ENCODE results near the gene MOK. TPM values are rescaled to one million over a fixed set of nuclear protein-coding genes. Genes with fewer than 3 reads are reported as not detected.

The MOK gene
- total and polyA plus RNA-seq, 2 of the 4 experiments (the other 2 are of a cell fraction), result 16.8 to 48.5 TPM

GRCh38 chr14:102212356-102212755 lies 92.6 kb downstream of the MOK start:
- Histone ChIP-seq H3K27me3 (ENCODE audit: control insufficient read depth, insufficient read depth, low read length) (no peaks in the 10 kb centered on the region), H2BK120ac (ENCODE audit: low read depth, low read length) (no peak overlapping the region), H3K14ac (replicated peaks; ENCODE audit: low read depth, low read length) (no peak overlapping the region), H3K4me2 (ENCODE audit: low read depth, low read length) (no peak overlapping the region), H3K9me3 (ENCODE audit: control insufficient read depth, insufficient read depth, low read length) (no peaks in the 10 kb centered on the region), H2AK5ac (ENCODE audit: low read depth, low read length) (no peak overlapping the region), H2BK20ac (ENCODE audit: low read depth, low read length) (no peak overlapping the region), H4K91ac (ENCODE audit: insufficient read depth, low read depth, low read length) (no peak overlapping the region), H3K23ac (ENCODE audit: low read depth, low read length) (no peak overlapping the region), H3K56ac (ENCODE audit: extremely low read depth, insufficient read depth, low read length) (no peak overlapping the region), H3K4me1 (ENCODE audit: control insufficient read depth, insufficient read depth, low read length) (peaks cover 9% of the 10 kb centered on the region), H3K18ac (ENCODE audit: low read depth, low read length) (no peak overlapping the region), H3K79me1 (ENCODE audit: low read depth in 1 of 2, low read length in 2 of 2) (peaks cover 25 to 71% of the 10 kb centered on the region in 2 experiments), H2AFZ (replicated peaks; ENCODE audit: low read length, poor library complexity) (no peak overlapping the region), H3K9me1 (ENCODE audit: insufficient read depth, low read length) (peaks cover 24% of the 10 kb centered on the region), H3K4me3 (ENCODE audit: insufficient read depth, low read depth, low read length) (no peak overlapping the region), H3K36me3 (ENCODE audit: control insufficient read depth, insufficient read depth, low read length) (peaks cover 24% of the 10 kb centered on the region), H3K9ac (ENCODE audit: low read depth, low read length) (no peak overlapping the region), H4K20me1 (ENCODE audit: insufficient read depth, low read length) (peaks cover 12% of the 10 kb centered on the region), H2BK5ac (ENCODE audit: low read depth, low read length, poor library complexity, severe bottlenecking) (no peak overlapping the region), H2BK15ac (ENCODE audit: low read depth, low read length) (no peak overlapping the region), H3K4ac (ENCODE audit: low read depth, low read length) (no peak overlapping the region), H4K8ac (ENCODE audit: low read depth in 2 of 2, low read length in 2 of 2) (no peak overlapping the region), H4K5ac (ENCODE audit: low read depth, low read length) (no peak overlapping the region), H2AK9ac (replicated peaks; ENCODE audit: low read depth, low read length, poor library complexity) (no peak overlapping the region), H3K27ac (ENCODE audit: insufficient read depth, low read length) (no peak overlapping the region)
- in situ Hi-C loops (cut with MboI; ENCODE audit: low sequenced_read_pairs), result no loop called here
- 100% methylated on average over 1 of the region's 8 CpGs; no CpG with 5 or more reads in 1 of the 2 experiments for WGBS, 2 experiments (ENCODE audit: extremely low coverage in 2 of 2, insufficient read length in 1 of 2)
- ChIA-PET POLR2A (ENCODE audit: unreplicated experiment) (no interaction called here), CTCF (no interaction called here)
- intact Hi-C loops (cut with micrococcal nuclease), result no loop called here
- TF ChIP-seq BHLHE40 (IDR thresholded peaks at IDR 0.05; ENCODE audit: low read depth, low read length) (no peak), POLR2A (IDR thresholded peaks at IDR 0.05; ENCODE audit: low read depth, low read length) (no peak), CTCF (conservative IDR thresholded peaks at IDR 0.05; ENCODE audit: low read depth, low read length) (no peak), MAZ (IDR thresholded peaks at IDR 0.05; ENCODE audit: borderline replicate concordance, low read depth, low read length) (no peak), SMC3 (IDR thresholded peaks at IDR 0.05; ENCODE audit: low read depth, low read length) (no peak), CEBPB (IDR thresholded peaks at IDR 0.05; ENCODE audit: low read depth, low read length) (no peak), MXI1 (IDR thresholded peaks at IDR 0.05; ENCODE audit: borderline replicate concordance, low read depth, low read length) (no peak), ELK1 (IDR thresholded peaks at IDR 0.05; ENCODE audit: borderline replicate concordance, low read depth, low read length) (no peak), FOS (IDR thresholded peaks at IDR 0.05; ENCODE audit: low read depth, low read length) (no peak), RFX5 (IDR thresholded peaks at IDR 0.05; ENCODE audit: low read depth, low read length) (no peak), RAD21 (IDR thresholded peaks at IDR 0.05; ENCODE audit: low read length) (no peak), CHD1 (IDR thresholded peaks at IDR 0.05; ENCODE audit: low read depth, low read length) (no peak), NFE2L2 (IDR thresholded peaks at IDR 0.05; ENCODE audit: low read depth, low read length) (no peak), MAFK (IDR thresholded peaks at IDR 0.05; ENCODE audit: low read depth, low read length) (no peak), USF2 (IDR thresholded peaks at IDR 0.05; ENCODE audit: low read depth, low read length) (no peak), RCOR1 (IDR thresholded peaks at IDR 0.05; ENCODE audit: insufficient replicate concordance, low read length) (no peak)
- DNase-seq (no peak), ATAC-seq (ENCODE audit: low read depth) (no peak)
- no TSS peak for BruUV-seq (replicated peaks)
- dilution Hi-C loops (cut with HindIII; ENCODE audit: low sequenced_read_pairs, unreplicated experiment), result no loop called here
